Effector memory CD4-positive, alpha-beta T cell (primary cell): ENCODE measurements around the gene ZNF318.
A peak's percentile ranks its signal among the peaks of the same experiment; 100 is the strongest.
"Not testable (repeated sequence)": the region's sequence is repeated elsewhere in the genome, so short reads cannot be mapped to it uniquely, and the experiment has no call there.

Experiments used
- DNase-seq, 3 donors: peaks; one replicate each; pipeline ENCODE4 v3.0.0-alpha.2; 2020
- H3K27ac ChIP-seq: 2 replicates; pipeline ENCODE4 v1.7.0; 2013; ENCODE audit warnings: mild to moderate bottlenecking, low read length, moderate library complexity; ENCODE audit not compliant: insufficient read depth, poor library complexity, severe bottlenecking
- H3K27me3 ChIP-seq: replicated peaks from 2 replicates; pipeline ENCODE4 v1.7.0; 2013; ENCODE audit warnings: mild to moderate bottlenecking, low read length; ENCODE audit not compliant: insufficient read depth, control insufficient read depth, poor library complexity, severe bottlenecking
- H3K36me3 ChIP-seq: 2 replicates; pipeline ENCODE4 v1.7.0; 2013; ENCODE audit warnings: mild to moderate bottlenecking, low read length, moderate library complexity; ENCODE audit not compliant: control insufficient read depth, insufficient read depth
- H3K4me1 ChIP-seq: 2 replicates; pipeline ENCODE4 v1.7.0; 2013; ENCODE audit warnings: low read length, mild to moderate bottlenecking; ENCODE audit not compliant: control insufficient read depth, insufficient read depth, poor library complexity, severe bottlenecking
- H3K4me3 ChIP-seq: 2 replicates; pipeline ENCODE4 v1.7.0; 2013; ENCODE audit warnings: low read length, low read depth, mild to moderate bottlenecking; ENCODE audit not compliant: insufficient read depth, poor library complexity, severe bottlenecking
- H3K9me3 ChIP-seq: 2 replicates; pipeline ENCODE4 v1.7.0; 2013; ENCODE audit warnings: mild to moderate bottlenecking, low read length, moderate library complexity; ENCODE audit not compliant: control insufficient read depth

Gene ZNF318

DNA sequence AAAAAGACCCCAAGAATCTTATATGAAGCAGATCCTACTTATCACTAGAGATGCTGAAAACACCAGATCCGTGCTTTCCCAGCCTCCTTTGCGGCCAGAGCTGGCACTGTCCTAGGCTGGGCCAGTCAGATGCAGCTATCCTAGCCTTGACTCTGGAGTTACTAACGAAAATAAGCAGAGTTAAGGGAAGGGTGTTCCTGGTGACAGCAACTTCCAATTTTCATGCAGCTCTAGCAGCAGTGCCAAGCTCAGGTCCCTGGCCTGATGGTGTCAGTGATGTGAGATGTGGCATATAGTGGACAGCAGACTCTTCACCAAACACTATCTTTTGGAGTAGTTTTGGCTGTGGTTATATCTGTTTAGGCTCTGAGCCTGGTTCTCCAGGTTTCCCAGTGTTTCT is 32.3 kb upstream of the ZNF318 start:
- DNase-seq = no peak
- Histone ChIP-seq H3K27me3 (no peaks in the 10 kb centered on the region), H3K36me3 (no peaks in the 10 kb centered on the region), H3K27ac (no peak overlapping the region), H3K4me1 (no peaks in the 10 kb centered on the region), H3K4me3 (no peak overlapping the region), H3K9me3 (no peaks in the 10 kb centered on the region)

DNA sequence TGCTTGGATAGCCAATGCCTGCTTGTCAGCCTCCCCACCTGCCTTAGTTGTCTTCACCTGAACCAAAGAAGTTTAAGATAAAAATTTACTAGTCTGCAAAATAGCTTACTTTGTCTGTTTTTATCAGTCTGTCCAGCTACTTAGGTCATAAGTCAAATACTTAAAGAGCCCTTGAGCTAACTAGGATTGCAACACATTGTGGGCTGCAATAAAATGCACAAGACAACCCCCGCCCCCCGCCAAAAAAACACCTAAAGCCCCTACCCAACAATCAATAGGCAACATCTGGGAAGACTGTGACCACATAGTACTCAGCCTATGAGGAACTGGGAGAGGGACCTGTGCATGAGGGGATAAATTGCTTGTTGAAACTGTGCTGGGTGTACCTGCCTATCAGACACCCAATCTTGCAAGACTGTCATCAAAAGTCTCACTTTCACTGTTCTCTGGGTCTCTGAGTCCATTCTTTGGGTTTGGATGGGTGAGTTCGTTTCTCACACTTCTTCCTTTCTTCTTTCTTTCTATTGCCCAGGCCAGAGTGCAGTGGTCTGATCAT is 30.6 kb upstream of the ZNF318 start:
- Histone ChIP-seq H3K27me3 (no peaks in the 10 kb centered on the region), H3K27ac (no peak overlapping the region), H3K4me3 (no peak overlapping the region), H3K36me3 (no peaks in the 10 kb centered on the region), H3K9me3 (no peaks in the 10 kb centered on the region), H3K4me1 (no peaks in the 10 kb centered on the region)
- no peak for DNase-seq

DNA sequence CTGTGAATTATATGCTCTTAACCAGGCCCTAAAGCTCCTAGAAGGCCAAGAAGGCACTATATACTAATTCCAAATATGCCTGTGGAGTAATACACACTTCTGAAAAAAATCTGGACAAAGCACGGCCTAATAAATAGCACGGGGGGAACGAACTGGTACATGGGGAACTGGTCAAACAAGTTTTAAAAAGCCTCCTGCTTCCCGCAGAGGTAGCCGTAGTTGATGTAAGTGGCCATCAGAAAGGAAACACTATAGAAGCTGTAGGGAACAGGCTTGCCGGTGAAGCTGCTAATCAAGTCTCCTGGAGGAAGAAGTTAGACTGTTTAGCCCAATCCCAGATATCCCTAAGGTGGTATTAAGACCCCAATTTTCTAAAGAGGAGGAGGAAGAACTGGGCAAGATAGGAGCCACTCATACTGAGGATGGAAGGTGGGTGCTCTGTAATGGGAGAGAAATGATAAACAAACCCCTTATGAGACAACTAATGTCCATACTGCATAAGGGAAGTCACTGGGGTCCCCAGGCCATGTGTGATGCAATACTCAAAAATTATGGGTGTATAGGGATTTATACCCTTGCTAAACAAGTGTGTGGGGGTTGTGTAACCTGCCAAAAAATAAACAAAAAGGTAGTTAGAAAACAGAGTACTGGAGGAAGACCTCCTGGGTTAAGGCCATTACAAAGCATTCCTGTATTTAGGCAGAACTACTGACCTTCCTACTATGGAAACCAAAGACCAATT is 27.1 kb upstream of the ZNF318 start:
- Histone ChIP-seq H3K27ac (no peak overlapping the region), H3K36me3 (no peaks in the 10 kb centered on the region), H3K4me3 (no peak overlapping the region), H3K4me1 (peaks cover 6% of the 10 kb centered on the region), H3K9me3 (no peaks in the 10 kb centered on the region), H3K27me3 (no peaks in the 10 kb centered on the region)
- no peak for DNase-seq

DNA sequence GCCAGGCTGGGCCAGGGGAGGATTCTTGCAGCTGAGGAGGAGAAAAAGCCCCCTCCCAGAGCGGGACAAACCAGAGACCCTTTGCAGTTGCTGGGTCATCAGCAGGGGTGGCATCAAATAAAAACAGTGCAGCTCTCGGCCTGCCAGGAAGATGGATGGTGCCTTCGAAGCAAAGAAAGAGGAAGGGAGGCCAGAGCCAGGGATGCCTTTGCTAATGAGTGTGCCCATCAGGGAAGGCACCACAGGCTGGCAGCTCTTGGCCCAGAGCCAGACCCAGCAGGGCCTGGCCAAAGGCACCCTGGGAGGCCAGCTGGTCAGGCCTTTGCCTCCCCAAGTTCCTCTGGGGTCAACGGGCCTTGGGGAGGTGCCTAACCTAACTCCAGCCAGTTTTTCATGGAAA is 26.3 kb upstream of the ZNF318 start:
- Histone ChIP-seq H3K36me3 (no peaks in the 10 kb centered on the region), H3K4me1 (peaks cover 14% of the 10 kb centered on the region), H3K27me3 (no peaks in the 10 kb centered on the region)

GRCh38 chr6:43394982-43395381 is 25.5 kb upstream of the ZNF318 start:
- no peak for DNase-seq
- Histone ChIP-seq H3K4me1 (peaks cover 16% of the 10 kb centered on the region), H3K27me3 (no peaks in the 10 kb centered on the region), H3K4me3 (no peak overlapping the region), H3K9me3 (no peaks in the 10 kb centered on the region), H3K36me3 (no peaks in the 10 kb centered on the region), H3K27ac (no peak overlapping the region)

More for the DNA sequence above, 26.3 kb upstream of the ZNF318 start:
- Histone ChIP-seq H3K4me3 (no peak overlapping the region), H3K9me3 (no peaks in the 10 kb centered on the region), H3K27ac (no peak overlapping the region)
- no peak for DNase-seq

DNA sequence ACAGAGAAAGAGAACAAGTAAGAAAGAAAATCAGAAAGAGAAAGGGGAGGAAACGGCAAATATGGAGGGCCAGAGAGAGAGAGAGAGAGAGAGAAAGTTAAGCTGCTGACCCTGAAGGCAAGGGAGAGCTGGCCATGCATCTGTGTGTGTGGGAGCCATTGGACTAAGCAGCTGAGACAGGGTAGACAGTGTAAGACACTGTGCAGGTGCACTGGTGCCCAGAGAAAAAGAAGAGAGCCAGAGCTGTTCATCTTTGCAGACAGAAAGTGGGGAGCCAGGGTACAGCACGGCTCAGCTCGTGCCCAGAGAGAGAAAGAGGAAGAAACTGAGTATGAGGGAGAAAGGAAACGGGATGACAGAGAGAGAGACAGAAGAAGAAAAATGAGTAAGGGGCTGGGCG is 24.2 kb upstream of the ZNF318 start:
- Histone ChIP-seq H3K27ac (no peak overlapping the region), H3K4me3 (no peak overlapping the region)

GRCh38 chr6:43393133-43393532 is 23.7 kb upstream of the ZNF318 start:
- not testable (repeated sequence) for H3K9me3 ChIP-seq, DNase-seq, H3K27ac ChIP-seq, H3K4me3 ChIP-seq, H3K27me3 ChIP-seq, H3K36me3 ChIP-seq
- peaks cover 16% of the 10 kb centered on the region for H3K4me1 ChIP-seq

More for the DNA sequence above, 24.2 kb upstream of the ZNF318 start:
- H3K4me1 ChIP-seq = peaks cover 16% of the 10 kb centered on the region
- DNase-seq = no peak
- no peaks in the 10 kb centered on the region for H3K9me3 ChIP-seq
- no peaks in the 10 kb centered on the region for H3K27me3 ChIP-seq
- no peaks in the 10 kb centered on the region for H3K36me3 ChIP-seq

DNA sequence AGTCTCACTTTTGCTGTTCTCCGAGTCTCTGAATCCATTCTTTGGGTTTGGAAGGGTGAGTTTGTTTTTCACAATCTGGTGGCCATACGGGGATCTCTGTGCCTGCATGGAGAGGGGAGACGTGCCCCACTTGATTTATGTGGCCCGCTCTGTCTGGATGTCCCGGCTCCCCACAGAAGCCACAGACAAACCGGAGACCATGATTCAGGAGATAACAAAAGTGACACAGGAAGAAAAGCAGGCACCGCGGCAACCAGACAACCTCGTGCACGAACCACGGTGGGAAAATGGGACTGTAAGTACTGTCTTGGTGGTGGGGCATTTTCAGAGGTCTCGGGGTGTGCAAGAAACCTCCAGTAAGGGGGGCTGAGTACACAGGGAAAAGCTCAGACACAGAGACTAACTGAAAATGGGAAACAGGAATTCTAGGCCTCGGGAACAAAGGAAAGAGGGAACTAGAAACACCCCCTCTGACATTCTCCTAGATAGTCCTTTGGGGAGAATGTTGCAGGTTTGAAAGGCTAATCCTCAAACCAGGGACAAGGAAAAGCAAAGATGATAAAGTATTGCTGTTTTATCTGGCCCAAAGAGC is 22.1 kb upstream of the ZNF318 start:
- Histone ChIP-seq H3K9me3 (no peaks in the 10 kb centered on the region), H3K36me3 (no peaks in the 10 kb centered on the region), H3K27me3 (no peaks in the 10 kb centered on the region), H3K4me1 (peaks cover 16% of the 10 kb centered on the region), H3K27ac (no peak overlapping the region), H3K4me3 (peak overlapping the region; percentile 20)
- peak; percentile 46 to 66 (median 56) for DNase-seq

DNA sequence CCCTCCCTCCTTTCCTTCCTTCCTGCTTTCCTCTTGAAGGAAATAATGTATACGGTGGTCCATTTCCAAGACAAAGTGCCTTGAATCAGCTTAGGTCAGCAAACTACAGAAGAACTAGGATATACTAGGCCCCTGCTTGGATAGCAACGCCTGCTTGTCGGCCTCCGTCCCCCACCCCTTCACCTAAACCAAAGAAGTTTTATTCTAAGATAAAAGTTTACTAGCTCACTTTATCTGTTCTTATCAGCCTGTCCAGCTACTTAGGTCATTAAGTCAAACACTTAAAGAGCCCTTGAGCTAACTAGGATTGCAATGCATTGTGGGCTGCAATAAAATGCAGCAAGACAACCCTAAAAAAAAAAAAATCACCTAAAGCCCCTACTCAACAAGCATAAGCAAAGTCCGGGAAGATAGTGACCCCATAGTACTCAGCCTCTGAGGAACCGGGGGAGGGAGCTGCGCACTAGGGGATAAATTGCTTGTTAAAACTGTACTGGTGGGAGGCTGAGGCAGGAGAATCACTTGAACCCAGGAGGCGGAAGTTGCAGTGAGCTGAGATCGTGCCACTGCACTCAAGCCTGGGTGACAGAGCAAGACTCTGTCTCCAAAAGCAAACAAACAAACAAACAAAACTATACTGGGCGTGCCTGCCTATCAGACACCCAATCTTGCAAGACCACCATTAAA is 21.4 kb upstream of the ZNF318 start:
- DNase-seq, H3K9me3 ChIP-seq, H3K36me3 ChIP-seq, H3K27ac ChIP-seq, H3K27me3 ChIP-seq: not testable (repeated sequence)
- H3K4me3 ChIP-seq = peak overlapping the region; percentile 20
- peaks cover 16% of the 10 kb centered on the region for H3K4me1 ChIP-seq
